GM19023 (cell line): ENCODE measurements around the gene LRRC2.

Source experiments
- ATAC-seq: cut with Tn5 transposase; IDR thresholded peaks from one replicate; pipeline ENCODE4 v1.9.1; 2021; ENCODE audit warnings: mild to moderate bottlenecking, moderate library complexity; ENCODE audit not compliant: unreplicated experiment

The LRRC2 gene

GRCh38 chr3:46483825-46484224 lies 82.3 kb downstream of the LRRC2 start:
- ATAC-seq: no peak

DNA sequence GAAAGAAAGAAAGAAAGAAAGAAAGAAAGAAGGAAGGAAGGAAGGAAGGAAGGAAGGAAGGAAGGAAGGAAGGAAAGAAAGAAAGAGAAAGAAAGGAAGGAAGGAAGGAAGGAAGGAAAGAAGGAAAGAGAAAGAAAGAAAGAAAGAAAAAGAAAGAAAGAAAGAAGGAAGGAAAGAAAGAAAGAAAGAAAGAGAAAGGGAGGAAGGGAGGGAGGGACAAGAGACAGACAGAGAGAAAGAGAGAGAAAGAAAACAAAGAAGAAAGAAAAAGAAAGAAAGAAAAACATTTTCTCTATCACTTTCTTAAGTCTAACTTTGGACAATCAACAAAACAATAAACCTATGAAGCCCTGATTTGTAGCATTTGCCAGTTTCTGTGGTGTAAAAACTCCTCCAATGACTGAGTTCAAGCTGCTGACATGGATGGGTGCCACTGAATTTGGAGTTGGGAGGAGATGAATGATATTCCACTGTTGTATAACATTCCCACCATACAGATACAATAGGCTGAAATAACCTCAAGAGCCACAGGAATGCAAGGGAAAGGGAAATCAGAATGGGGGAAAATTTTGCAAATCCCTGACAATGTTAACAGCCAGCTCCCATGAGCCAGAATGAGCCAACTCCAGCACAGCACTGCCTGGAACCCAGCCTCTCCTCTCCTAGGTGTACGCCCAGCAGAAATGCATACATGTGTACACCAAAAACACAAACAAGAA lies 83.3 kb downstream of the LRRC2 start:
- ATAC-seq: no peak

GRCh38 chr3:46481636-46482035 lies 84.5 kb downstream of the LRRC2 start:
- ATAC-seq: no peak

DNA sequence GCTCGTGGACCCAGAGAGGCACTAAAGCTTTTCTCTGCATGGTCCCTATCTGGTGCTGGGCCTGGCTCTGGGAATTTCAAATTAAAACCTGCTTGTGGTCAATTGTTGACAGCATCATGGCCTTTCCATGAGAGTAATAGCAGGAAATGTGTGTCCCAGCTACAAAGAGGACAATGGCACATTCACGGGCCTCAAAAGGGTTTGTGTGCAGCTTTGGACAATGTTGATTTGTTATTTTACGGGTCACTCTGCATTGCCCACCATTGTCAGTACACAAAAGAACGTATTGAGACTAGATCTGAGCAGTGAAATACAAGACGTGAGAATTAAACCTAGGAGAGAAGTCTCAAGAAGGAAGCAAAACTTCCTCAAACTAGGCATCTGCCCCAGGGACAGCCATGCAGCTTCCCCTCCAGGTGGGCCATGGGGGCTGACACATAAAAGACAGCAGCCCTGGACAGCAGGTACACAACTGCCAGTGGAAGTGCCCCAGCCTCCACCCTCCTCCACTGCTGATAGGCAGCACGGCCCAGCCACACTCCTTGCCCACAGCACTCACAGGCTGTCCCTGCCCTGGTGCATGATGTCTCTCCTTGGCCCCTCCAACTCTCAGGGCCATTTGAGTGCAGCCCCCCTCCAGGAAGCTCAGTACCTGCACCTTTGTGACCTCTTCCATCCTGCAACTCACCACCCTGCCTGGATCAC lies 85.5 kb downstream of the LRRC2 start:
- no peak for ATAC-seq

GRCh38 chr3:46479696-46480095 lies 86.4 kb downstream of the LRRC2 start:
- no peak for ATAC-seq

DNA sequence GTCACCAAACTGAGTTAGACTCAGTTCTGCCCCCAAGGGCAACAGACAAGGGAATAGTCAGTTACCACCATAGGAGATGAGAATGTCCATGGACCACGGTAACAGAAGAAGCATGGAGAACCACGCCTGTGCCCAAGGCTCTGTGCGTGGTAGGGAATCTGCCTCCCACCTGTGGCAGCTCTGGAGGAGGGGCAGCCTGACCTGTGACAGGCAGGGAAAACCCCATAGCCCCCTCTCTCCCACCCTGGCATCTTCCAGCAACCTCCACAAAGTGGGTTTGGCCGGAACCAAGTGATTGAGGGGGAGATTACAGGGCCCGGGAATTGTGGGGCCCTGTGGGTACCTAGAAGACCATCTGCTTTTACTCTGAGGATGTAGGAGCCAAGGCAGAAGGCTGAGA lies 87.1 kb downstream of the LRRC2 start:
- no peak for ATAC-seq

DNA sequence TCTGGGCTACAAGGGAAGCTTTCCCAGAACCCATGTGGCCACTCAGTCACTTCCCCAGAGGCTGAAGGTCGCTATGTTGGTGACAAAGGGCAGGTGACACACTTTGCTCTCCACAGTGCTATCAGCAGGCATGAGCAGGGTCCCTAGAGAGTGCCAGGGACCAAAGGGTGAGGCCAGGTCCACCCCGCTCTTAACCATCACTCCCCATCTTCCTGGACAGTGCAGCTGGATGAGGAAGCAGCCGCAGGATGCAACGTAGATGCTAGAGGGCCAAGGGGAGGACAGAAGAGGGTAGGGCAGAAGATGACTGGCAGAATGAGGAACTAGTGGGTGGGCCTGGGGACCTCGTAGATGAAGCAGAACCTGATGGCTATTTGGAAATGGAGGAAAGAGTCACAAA lies 87.8 kb downstream of the LRRC2 start:
- no peak for ATAC-seq

- no peak for ATAC-seq
Measured at GRCh38 chr3:46477756-46478155, 88.3 kb downstream of the LRRC2 start.

DNA sequence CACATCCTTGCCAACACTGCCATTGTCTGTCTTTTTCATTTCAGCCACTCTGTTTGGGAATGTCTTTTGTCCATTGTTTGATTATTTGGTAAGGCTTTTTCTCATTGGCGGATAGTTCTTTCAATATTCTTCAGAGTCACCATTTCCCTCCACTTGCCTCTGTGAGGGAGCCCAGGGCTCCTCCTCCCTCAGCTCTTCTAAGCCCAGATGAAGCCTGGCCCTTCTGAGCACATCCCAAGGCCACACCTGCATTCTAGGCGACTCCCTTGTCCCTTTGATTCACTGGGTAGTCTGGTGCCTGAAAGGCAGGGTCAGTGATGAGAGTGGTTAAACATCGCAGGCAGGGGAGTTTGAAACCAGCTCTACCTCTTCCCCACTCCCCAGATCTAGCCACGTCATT lies 89.0 kb downstream of the LRRC2 start:
- no peak for ATAC-seq

- no peak for ATAC-seq
Measured at GRCh38 chr3:46472736-46473135, 93.4 kb downstream of the LRRC2 start.

DNA sequence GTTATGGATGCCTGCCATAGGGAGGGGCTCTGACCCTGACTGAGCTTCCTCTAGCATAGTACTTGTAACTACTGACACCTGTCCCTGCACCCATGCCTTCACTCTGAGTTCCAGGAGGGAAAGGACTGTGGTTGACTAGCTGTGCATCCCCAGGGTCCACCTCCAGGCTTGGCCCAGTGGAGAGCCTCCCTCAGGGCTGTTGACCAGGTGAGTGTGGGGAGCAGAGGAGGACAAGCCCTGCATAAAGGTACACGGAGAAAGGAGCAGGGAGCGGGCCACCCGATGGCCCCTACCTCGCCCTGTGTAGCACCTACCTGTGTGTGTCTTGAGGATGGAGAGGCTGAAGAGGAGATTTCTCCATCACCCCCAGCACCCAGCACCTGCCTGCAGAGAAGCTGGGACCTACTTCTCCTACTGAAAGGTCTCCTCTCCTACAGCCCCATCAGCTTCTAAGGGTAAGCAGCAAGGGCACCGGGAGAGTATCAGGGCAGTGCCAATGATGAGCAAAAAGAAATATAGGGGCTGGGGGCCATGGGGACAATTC lies 94.7 kb downstream of the LRRC2 start:
- no peak for ATAC-seq

DNA sequence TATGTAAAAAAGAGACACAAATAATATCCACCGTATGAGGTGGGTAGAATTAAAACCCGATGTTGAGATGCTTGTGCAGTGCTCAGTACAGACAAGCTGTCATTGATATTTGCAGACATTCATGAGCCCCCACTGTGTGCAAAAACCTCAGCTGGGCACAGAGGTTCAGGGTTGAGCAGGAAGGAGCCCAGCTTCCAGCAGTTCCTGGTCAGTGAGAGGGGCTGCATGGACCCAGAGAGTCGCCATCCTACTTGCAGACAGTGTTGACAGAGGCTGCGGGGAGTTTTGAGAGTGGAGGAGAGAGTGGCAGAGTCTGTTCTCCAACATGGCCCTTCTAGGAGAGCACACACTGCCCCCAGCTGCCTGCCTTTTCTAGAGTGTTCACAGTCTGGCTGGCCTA lies 95.3 kb downstream of the LRRC2 start:
- no peak for ATAC-seq

- no peak for ATAC-seq
Measured at GRCh38 chr3:46469680-46470357, 96.3 kb downstream of the LRRC2 start.

GRCh38 chr3:46468753-46469600 lies 97.1 kb downstream of the LRRC2 start:
- no peak for ATAC-seq

DNA sequence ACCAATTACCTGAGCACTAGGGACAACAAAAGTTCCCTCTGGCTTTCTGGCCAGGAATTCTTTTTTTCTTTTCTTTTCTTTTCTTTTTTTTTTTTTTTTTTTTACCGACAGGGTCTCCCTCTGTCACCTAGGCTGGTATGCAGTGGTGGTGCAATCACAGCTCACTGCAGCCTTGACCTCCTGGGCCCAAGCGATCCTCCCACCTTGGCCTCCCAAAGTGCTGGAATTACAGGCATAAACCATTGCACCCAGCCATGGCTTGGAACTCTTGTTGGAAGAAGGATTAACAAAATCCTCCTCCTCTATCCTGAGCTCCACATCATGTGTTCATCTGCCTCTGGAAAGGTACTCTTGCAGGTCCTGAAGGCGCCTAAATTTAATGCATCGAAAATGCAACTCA lies 98.5 kb downstream of the LRRC2 start:
- ATAC-seq: no peak

DNA sequence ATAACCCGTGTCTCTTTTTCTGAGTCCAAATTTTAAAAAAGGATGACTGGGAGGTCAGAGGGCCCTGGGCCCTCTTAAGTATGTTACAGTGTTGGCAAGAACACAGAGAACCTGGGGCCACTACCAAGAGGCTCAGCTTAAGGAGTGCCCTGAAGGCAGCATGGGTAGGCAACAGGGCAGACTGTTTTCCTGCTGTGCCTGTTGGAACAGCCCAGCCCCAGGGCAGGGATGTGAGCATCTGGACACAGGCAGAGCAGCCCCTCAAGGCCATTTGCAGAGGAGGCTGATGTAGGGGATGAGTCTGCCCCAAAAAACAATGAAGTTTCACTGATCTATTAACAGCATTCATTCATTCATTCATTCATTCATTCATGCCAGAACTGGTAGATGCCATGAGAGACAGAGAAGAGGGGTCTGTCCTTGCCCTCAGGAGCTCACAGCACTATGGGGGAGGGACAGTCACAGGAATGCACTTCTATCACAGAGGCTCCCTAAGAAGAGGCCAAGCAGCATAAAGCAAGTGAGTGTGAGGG lies 99.2 kb downstream of the LRRC2 start:
- no peak for ATAC-seq

- no peak for ATAC-seq
Measured at GRCh38 chr3:46466273-46466672, 99.8 kb downstream of the LRRC2 start.
